Suppressor macrophage (primary cell): ENCODE measurements around the gene HOXC10.

Experiments
- DNase-seq, 4 experiments: peaks; one replicate each; pipeline ENCODE4 v3.0.0-alpha.2; 2020 to 2022

The HOXC10 gene

DNA sequence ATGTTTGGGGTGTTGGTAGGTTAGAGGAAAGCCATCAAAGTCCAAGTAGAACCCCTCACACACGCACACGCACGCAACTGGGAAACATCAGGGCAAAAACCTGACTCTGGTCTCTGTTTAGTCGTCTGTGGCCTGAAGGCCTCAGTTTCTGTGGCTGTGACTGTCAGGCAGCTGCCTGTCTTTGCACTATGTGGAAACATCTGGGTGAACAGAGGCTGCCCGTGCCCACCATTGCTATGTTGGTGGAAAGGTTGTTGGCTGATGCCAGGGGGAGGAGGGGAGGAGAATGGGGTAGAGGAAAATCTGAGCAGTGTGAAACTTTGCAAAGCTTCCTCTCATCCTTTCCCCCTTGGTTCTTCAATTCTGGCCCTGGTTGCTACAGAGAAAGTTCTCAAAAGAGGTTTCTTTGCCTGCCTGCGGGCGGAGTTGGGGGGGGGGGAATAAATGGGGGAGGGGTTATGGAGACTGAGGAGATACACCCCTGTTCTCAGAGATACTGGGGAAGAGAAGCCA lies 7.5 kb downstream of the HOXC10 start:
- DNase-seq = no peak

GRCh38 chr12:53993162-53994008 lies 8.4 kb downstream of the HOXC10 start:
- peak in 2 of 4 experiments; percentile 19 to 30 for DNase-seq

DNA sequence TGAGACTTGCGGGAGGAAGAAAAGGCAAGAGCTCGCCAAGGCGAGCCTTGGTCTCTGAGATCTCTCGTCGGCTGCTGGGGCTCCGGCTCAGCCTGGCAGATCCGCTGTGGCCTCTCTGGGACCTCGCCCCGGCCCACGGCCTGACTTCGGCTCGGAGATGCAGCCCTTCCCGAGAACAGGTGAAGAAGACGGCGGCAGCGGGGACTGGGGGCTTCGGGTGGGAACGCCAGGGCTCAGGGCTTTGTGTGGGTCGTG lies 9.0 kb downstream of the HOXC10 start:
- DNase-seq = no peak

- no peak for DNase-seq
Measured at GRCh38 chr12:53994264-53995001, 9.5 kb downstream of the HOXC10 start.

DNA sequence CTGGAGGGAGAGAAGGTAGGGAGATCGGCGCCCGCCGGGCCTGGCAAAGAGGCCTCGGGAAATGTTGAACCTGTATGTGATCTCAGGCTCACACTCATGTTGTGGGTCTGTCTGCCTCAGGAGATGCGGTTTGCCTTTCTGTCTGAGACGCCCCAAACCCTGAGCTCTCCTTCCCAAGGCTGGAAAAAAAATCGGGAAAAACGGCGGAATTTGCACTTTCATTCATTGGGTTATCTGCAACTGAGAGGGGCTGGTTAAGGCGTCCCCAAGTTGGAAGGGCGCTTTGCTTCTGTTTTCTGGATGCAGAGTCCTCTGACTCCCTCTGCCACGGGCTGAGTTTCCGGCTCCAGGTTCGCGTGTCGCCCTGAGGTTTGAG lies 10.0 kb downstream of the HOXC10 start:
- peak in 2 of 4 experiments; percentile 17 to 23 for DNase-seq

DNA sequence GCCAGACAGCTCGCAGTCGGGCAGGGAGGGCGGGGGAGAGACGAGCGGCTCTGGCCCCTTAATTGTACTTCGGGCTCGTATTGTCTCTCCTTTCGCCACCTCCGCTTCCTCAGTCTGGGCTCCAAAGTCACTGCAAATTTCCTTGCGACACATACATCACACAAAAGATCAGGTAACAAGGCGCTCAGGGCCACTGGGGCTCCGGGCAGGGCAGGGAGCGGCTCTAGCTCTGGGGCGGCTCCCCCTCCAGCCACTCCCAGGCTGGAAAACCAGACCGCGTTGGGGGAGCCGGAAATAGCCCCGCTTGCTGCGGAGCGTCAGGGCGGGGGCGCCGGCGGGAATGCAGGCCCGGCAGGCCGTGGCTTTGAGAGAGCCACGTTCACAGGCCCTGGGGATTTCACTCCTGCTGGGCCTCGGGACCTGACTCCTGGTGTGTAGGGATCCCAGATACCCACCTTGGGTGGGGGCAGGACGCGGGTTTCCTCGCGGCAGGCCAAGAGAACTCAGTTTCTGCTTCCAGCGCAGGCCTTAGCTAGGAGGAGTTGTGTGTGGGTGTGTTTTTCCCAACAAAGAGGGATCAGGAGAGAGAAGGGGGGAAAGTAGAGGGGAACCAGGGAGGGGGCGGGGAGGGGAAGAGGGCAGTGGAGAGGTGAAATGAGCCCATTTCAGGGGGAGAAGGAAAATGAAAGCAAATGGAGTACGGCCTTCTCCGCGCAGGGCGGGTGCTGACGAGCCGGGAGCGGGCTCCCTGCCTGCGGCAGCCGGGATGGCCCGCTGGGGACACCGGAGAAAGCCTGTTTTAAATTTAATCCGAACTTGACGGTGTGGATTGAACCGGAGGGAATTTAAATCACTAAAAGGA lies 10.7 kb downstream of the HOXC10 start:
- peak in 2 of 4 experiments; percentile 35 to 45 for DNase-seq

DNA sequence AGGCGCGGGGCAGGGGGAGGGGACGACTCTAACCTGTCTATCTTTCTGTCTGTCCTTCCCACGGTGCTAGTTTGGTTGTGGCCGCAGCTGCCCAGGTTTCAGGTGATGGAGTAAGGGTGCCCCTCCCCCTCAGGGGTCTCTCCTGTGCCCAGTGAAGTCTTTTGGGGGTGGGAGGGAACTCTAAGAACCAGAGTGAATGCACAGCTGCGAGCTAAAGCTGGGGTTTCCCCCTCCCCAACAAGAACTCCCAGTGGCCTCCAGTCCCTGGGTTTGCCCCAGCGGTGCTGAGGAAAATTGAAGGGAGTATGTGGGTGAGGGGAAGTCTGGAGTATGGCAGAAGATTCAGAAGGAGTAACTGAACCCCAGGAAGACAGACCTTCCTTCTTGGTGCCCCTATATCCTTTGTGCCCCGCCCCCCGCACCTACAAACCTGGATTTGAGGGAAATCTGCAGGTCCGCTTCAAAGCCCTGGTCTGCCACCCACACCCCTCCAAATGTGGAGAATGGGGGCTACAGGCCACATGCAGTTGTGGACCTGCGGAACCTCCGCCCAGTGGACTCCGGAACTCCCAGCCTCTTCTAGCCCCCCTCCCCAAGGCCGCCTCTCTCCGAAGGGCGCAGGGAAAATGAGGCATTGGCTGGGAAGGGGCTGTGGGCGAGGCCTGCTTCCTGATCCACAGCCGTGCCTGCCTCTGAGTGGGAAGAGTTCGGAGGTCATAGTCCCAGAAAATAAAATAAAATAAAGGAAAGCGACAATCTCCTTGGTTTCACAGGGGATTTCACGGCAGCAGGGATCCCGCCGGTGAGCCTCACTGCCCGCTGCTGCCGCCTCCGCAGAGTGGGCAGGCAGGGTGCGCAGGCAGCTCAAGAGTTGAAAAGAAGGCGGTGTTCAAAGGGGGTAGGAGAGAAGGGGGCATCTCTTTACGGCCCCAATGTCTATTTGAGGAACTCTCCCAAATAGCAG lies 11.6 kb downstream of the HOXC10 start:
- no peak for DNase-seq

- DNase-seq = no peak
Measured at GRCh38 chr12:53997204-53998109, 12.5 kb downstream of the HOXC10 start.

DNA sequence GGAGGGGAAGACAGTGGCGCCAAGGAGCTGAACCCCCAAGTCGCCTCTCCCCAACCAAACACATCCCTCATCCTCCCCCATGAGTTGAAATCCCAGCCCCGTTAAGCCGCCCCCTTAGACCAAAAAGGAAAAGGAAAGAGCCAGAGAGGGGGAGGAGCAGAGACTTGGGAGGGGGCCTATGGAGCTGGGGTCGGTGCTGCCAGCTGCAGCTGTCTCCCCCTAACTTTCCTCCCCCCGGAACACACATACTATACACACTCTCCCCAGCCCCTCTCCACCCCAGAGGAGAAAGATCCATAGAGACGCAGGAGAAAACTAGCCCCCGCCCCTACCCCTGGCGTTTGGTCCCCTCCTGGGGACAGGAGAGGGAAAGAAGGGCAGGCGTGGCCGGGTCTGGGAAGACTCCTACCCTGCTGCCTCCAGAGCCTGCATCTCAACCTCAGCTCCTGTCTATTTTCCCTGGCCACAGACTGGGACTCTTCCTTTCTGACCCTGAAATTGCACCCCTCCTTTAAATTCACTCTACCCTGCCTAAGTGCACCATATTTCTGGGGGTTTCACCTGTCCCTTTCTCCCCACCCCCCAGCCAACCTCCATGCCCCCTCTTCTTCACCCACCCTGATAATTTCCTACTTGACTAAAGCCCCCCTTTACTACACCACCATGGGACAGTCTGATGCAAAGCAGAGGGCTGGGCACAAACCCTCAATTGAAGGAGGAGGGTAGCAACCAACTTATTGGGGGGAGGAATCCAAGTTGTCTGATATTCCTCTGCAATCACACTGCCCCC lies 13.4 kb downstream of the HOXC10 start:
- DNase-seq = no peak

DNA sequence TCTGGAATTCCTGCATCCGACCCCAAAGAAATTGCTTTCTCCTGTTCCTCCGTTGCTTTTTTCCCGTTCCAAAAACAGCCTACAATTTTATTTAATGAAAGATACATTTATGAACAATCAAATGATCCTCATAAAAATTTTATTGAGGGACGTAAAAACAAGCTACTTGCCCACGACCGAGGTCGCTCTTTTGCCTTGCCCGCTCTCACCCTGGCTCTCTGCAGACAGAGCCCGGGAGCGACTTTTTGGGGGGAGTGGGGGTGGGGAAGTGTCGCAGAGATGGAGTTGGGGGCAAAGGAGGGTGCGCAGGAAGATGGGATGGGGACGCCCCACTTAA lies 13.9 kb downstream of the HOXC10 start:
- no peak for DNase-seq

- no peak for DNase-seq
Measured at GRCh38 chr12:53999559-54000115, 14.7 kb downstream of the HOXC10 start.

DNA sequence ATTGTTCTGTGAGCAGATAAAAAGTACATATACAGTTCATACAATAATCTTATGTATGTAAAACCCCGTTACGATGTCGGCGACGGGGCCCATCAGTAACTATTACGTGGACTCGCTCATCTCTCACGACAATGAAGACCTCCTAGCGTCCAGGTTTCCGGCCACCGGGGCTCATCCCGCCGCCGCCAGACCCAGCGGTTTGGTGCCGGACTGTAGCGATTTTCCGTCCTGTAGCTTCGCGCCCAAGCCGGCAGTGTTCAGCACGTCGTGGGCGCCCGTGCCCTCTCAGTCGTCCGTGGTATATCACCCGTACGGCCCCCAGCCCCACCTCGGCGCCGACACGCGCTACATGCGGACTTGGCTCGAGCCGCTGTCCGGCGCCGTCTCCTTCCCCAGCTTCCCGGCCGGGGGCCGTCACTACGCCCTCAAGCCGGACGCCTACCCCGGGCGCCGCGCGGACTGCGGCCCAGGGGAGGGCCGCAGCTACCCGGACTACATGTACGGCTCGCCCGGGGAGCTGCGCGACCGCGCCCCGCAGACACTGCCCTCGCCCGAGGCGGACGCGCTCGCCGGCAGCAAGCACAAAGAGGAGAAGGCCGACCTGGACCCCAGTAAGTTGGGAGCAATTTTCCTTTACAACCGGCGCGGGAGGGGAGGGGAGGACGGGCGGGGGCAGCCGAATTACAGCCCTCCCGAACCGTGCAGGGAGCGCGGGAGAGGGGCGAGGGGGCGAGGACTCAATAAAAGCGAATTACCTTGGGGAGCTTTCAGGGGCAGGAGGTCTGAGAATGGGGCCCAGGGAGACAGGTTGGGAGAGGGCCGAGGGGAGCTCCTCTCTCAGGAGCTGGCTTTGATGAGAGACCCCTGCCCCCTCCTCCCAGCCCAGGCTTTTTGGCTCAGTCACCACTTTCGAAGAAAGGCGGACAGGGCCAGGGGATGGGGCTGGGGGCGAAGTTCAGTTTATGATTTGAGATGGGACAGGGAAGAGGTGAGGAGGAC lies 15.5 kb downstream of the HOXC10 start, which contains the start of gene HOXC9:
TSS of gene HOXC9 (plus strand) at position 46 of the 999 bp plus-strand sequence. CDS start at position 74, 28 bp downstream.
- peak in 1 of 4 experiments; percentile 25 for DNase-seq

- no peak for DNase-seq
Measured at GRCh38 chr12:54001283-54002187, 16.6 kb downstream of the HOXC10 start.

- DNase-seq = no peak
Measured at GRCh38 chr12:54002278-54002914, 17.4 kb downstream of the HOXC10 start.

DNA sequence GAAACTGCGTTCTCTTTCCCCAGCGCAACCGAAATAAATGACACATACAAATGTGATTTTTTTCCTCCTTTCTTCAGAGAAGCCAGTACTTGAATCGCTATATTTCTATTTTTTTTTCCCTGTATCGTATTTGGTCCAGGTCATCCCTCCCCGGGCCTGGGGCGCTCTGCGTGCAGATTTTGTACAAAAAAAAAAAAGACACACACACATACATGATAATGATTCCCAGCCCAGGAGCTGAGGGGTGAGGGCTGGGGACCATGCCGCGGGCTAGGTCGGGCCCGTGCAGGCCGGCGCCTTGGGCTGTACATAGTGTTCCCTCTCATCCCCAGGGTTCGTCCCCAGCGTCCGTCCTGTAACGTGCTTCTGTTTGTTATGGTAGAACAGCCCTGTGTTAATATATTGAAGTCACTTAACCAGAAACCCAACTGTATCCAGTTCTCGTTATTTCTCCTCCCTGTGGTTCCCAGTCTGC lies 18.0 kb downstream of the HOXC10 start:
- DNase-seq = no peak

- DNase-seq = no peak
Measured at GRCh38 chr12:54003625-54004024, 18.7 kb downstream of the HOXC10 start.
